T47D (cell line): ENCODE measurements around the gene RGS6.

Experiments used
- DNase-seq, 2 experiments: peaks; one replicate each; pipeline versions ENCODE4 v3.0.0 to v3.0.0-alpha.2; 2011 to 2012; ENCODE audit warnings: low read depth in 1 of 2, low spot score in 1 of 2
- JUND ChIP-seq: IDR thresholded peaks from 2 replicates; pipeline ENCODE4 v1.6.1; 2012; ENCODE audit warnings: low read depth
- in situ Hi-C: cut with HindIII; loops from 2 replicates; pipeline ENCODE4 v1.10.0; 2016; ENCODE audit warnings: low sequenced_read_pairs, low pct_unique_long_range_greater_than_20kb

RGS6 gene

GRCh38 chr14:72236629-72237028, 304.4 kb downstream of the RGS6 start:
- no peak for DNase-seq
- TF ChIP-seq JUND = no peak
- in situ Hi-C loops = no loop called here

- in situ Hi-C loops = no loop called here
- TF ChIP-seq JUND = no peak
- no peak for DNase-seq
Measured at GRCh38 chr14:72237722-72238666, 305.8 kb downstream of the RGS6 start.

GRCh38 chr14:72243309-72244293, 311.4 kb downstream of the RGS6 start:
- DNase-seq = no peak
- TF ChIP-seq JUND = no peak

GRCh38 chr14:72247896-72248465, 315.8 kb downstream of the RGS6 start:
- in situ Hi-C loops = no loop called here
- DNase-seq = no peak
- no peak for TF ChIP-seq JUND

More at GRCh38 chr14:72243309-72244293, 311.4 kb downstream of the RGS6 start:
- in situ Hi-C loops = no loop called here

- DNase-seq = no peak
- no peak for TF ChIP-seq JUND
- in situ Hi-C loops = no loop called here
Measured at GRCh38 chr14:72253503-72253902, 321.3 kb downstream of the RGS6 start.

- in situ Hi-C loops = no loop called here
Measured at GRCh38 chr14:72254202-72254936, 322.1 kb downstream of the RGS6 start.

GRCh38 chr14:72254937-72255472, 322.8 kb downstream of the RGS6 start:
- no peak for TF ChIP-seq JUND
- in situ Hi-C loops = no loop called here
- no peak for DNase-seq

More at GRCh38 chr14:72254202-72254936, 322.1 kb downstream of the RGS6 start:
- TF ChIP-seq JUND = no peak
- no peak for DNase-seq

GRCh38 chr14:72256055-72256454, 323.8 kb downstream of the RGS6 start:
- in situ Hi-C loops = no loop called here

GRCh38 chr14:72261068-72261467, 328.8 kb downstream of the RGS6 start:
- in situ Hi-C loops = no loop called here
- no peak for DNase-seq
- TF ChIP-seq JUND = no peak

More at GRCh38 chr14:72256055-72256454, 323.8 kb downstream of the RGS6 start:
- TF ChIP-seq JUND = no peak
- DNase-seq = peak in 1 of 2 experiments; percentile 8

GRCh38 chr14:72262771-72263170, 330.5 kb downstream of the RGS6 start:
- in situ Hi-C loops = no loop called here
- no peak for TF ChIP-seq JUND
- no peak for DNase-seq

GRCh38 chr14:72264716-72265115, 332.5 kb downstream of the RGS6 start:
- in situ Hi-C loops = no loop called here
- no peak for DNase-seq
- no peak for TF ChIP-seq JUND

- in situ Hi-C loops = no loop called here
- no peak for DNase-seq
- no peak for TF ChIP-seq JUND
Measured at GRCh38 chr14:72270147-72270727, 338.0 kb downstream of the RGS6 start.
